Tibial nerve (tissue), 3 donors: Measurements from ENCODE around the gene MEIOB.

ENCODE experiments used
- POLR2A ChIP-seq, 2 donors: fragments of 450-650 bp; IDR thresholded peaks; one replicate each; pipeline ENCODE4 v1.6.1; 2017; ENCODE audit warnings: antibody characterized with exemption in 2 of 2, mild to moderate bottlenecking in 2 of 2, moderate library complexity in 2 of 2
- TF ChIP-seq, protein P1 (sequence below), 5 experiments: fragments of 200-600 bp in 3 of 5; fragments of 450-650 bp in 2 of 5; sonication (generic) in 3 of 5; IDR thresholded peaks; one replicate each; pipeline ENCODE4 v1.5.1; 2016 to 2019; ENCODE audit warnings: antibody characterized with exemption in 5 of 5, mild to moderate bottlenecking in 3 of 5, moderate library complexity in 2 of 5

DNA sequence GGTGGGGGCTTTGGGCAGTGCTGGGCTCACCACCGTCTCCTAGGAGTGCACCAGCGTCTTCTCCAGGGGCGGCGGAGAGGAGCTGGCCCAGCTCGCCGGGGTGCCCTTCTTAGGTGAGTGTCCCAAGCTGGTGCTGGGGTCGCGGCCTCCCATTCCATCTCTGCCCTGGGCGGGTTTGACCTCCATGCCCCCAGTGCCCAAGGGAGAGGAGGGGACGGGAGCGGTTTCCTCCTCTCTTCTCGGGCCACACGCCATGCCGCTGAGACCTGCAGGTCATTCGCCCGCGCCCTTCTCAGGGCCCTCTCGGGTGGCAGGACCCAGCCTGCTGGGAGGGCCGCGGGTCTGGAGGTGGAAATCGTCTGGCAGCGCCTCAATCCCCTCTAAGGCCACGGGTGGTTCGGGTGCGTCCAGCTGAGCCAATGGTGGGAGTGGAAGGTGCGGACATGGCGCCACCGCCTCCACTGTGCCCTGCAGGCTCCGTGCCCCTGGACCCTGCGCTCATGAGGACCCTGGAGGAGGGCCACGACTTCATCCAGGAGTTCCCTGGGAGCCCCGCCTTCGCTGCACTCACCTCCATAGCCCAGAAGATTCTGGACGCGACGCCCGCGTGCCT is 83.8 kb downstream of the MEIOB start:
- TF ChIP-seq, protein P1, sequence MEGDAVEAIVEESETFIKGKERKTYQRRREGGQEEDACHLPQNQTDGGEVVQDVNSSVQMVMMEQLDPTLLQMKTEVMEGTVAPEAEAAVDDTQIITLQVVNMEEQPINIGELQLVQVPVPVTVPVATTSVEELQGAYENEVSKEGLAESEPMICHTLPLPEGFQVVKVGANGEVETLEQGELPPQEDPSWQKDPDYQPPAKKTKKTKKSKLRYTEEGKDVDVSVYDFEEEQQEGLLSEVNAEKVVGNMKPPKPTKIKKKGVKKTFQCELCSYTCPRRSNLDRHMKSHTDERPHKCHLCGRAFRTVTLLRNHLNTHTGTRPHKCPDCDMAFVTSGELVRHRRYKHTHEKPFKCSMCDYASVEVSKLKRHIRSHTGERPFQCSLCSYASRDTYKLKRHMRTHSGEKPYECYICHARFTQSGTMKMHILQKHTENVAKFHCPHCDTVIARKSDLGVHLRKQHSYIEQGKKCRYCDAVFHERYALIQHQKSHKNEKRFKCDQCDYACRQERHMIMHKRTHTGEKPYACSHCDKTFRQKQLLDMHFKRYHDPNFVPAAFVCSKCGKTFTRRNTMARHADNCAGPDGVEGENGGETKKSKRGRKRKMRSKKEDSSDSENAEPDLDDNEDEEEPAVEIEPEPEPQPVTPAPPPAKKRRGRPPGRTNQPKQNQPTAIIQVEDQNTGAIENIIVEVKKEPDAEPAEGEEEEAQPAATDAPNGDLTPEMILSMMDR (IDR thresholded peaks at IDR 0.05) = no peak
- TF ChIP-seq POLR2A (IDR thresholded peaks at IDR 0.05) = no peak
